NCI-H2107 treated with DMSO at 0.1 percent for 48 hours (cell line): ENCODE measurements around the gene TDRD1.
A peak's percentile ranks its signal among the peaks of the same experiment; 100 is the strongest.
"Not testable (repeated sequence)": the region's sequence is repeated elsewhere in the genome, so short reads cannot be mapped to it uniquely, and the experiment has no call there.

Experiments
- DNase-seq: peaks from one replicate; lab custom pipeline; 2025; ENCODE audit not compliant: unreplicated experiment; lab: John Stamatoyannopoulos, UW

Gene TDRD1

GRCh38 chr10:114179148-114179547 lies at the start of gene TDRD1:
Gene TDRD1, plus strand, starts transcription at chr10:114179353. Its CDS starts 8,479 bp downstream, at chr10:114187832.
- DNase-seq: no peak

- DNase-seq: no peak
These were observed 48.1 kb upstream of the TDRD1 start for GRCh38 chr10:114131094-114131493.

GRCh38 chr10:114135476-114135875 lies 43.7 kb upstream of the TDRD1 start:
- no peak for DNase-seq

GRCh38 chr10:114138581-114138980 lies 40.6 kb upstream of the TDRD1 start:
- no peak for DNase-seq

GRCh38 chr10:114140036-114140435 lies 39.1 kb upstream of the TDRD1 start:
- DNase-seq: no peak

GRCh38 chr10:114140827-114141226 lies 38.3 kb upstream of the TDRD1 start:
- DNase-seq: not testable (repeated sequence)

- DNase-seq: no peak
These were observed 37.1 kb upstream of the TDRD1 start for GRCh38 chr10:114142018-114142417.

GRCh38 chr10:114143160-114143559 lies 36.0 kb upstream of the TDRD1 start:
- DNase-seq: no peak

GRCh38 chr10:114149476-114149875 lies 29.7 kb upstream of the TDRD1 start:
- not testable (repeated sequence) for DNase-seq

- no peak for DNase-seq
These were observed 27.7 kb upstream of the TDRD1 start for GRCh38 chr10:114151486-114151885.

- no peak for DNase-seq
These were observed 27.3 kb upstream of the TDRD1 start for GRCh38 chr10:114151892-114152291.

GRCh38 chr10:114157912-114158311 lies 21.2 kb upstream of the TDRD1 start:
- no peak for DNase-seq

- DNase-seq: no peak
These were observed 16.1 kb upstream of the TDRD1 start for GRCh38 chr10:114163062-114163461.

GRCh38 chr10:114166043-114166442 lies 13.1 kb upstream of the TDRD1 start:
- no peak for DNase-seq

- no peak for DNase-seq
These were observed 12.7 kb upstream of the TDRD1 start for GRCh38 chr10:114166494-114166893.

GRCh38 chr10:114167985-114168384 lies 11.2 kb upstream of the TDRD1 start:
- no peak for DNase-seq

GRCh38 chr10:114168450-114169009 lies 10.6 kb upstream of the TDRD1 start:
- no peak for DNase-seq

- DNase-seq: no peak
These were observed 6.9 kb upstream of the TDRD1 start for GRCh38 chr10:114172216-114172615.

- peak; percentile 10 for DNase-seq
These were observed 6.2 kb upstream of the TDRD1 start for GRCh38 chr10:114172776-114173602.

- no peak for DNase-seq
These were observed 5.6 kb upstream of the TDRD1 start for GRCh38 chr10:114173603-114173920.

- DNase-seq: peak; percentile 51
These were observed 5.0 kb upstream of the TDRD1 start, which contains the start of gene CCDC186 for GRCh38 chr10:114173921-114174694. Gene CCDC186, minus strand, starts transcription at chr10:114174203. Its CDS starts 10,935 bp downstream, at chr10:114163268.

- DNase-seq: peak; percentile 10
These were observed 4.4 kb upstream of the TDRD1 start for GRCh38 chr10:114174695-114175188.
